UCSD-AML1 (cell line): Measurements from ENCODE around the gene FBXO11.
"Not testable (repeated sequence)": the region's sequence is repeated elsewhere in the genome, so short reads cannot be mapped to it uniquely, and the experiment has no call there.

Experiments used
- DNase-seq: peaks from one replicate; lab custom pipeline; 2025; ENCODE audit not compliant: unreplicated experiment; lab: John Stamatoyannopoulos, UW

FBXO11 gene

GRCh38 chr2:47899915-47900816 lies 6.1 kb downstream of the FBXO11 start:
- no peak for DNase-seq

DNA sequence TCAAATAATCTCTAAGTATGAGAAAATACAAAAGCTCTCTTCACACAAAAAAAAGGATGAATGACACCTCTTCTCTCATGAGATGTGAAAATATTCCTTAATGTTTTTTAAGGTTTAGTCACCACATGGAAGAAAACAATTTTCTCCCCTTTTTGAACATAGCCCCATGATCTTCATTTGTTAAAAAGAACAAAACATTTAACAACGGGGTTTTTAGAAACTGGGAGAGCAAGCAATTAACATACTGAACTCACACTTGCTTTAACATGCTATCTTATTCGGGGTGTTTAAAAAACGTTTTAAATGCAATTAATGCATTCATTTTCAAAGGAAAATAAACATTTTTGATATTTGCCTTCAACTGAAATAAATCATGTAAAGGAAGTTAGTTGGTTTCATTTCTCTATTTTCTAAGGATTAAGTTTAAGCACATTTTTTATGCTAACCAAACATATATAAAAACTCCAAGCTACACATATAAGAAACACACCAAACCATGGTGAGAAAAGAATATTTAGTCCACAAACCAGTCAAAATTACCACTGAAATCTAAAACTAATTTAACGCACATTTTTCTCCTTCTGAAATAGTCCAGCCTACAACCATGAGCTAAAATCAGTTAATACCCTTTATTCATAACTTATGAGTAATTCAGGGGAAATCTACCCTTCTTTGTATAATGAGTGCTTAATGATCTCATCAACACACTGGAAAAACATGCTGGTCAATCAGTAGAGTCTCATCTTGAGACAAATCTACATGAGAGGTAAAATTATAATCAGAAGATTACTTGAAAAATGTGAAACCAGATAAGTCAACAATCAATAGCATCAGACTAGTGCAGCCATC lies 8.2 kb downstream of the FBXO11 start:
- DNase-seq: no peak

- not testable (repeated sequence) for DNase-seq
These were observed 9.0 kb downstream of the FBXO11 start for GRCh38 chr2:47897191-47897882.

GRCh38 chr2:47896450-47896968 lies 9.8 kb downstream of the FBXO11 start:
- DNase-seq: no peak

DNA sequence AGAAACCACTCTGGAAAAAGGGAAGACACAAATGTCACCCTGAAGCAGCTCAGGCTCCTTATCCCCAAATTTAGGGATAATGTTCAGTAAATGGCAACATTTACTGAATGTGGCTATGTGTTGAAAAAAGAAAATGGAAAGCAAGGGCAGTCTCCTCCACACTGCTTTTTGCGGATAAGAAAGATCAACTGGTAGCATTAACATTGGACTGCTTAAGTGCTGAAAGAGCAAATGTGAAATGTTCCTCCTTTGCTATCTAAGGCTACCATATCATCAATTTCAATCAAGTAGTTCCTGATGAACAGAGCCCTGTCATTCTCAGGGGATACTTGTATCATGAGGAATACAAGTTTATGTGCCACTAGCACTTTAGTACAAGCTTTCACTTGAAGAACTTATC lies 12.5 kb downstream of the FBXO11 start:
- no peak for DNase-seq

DNA sequence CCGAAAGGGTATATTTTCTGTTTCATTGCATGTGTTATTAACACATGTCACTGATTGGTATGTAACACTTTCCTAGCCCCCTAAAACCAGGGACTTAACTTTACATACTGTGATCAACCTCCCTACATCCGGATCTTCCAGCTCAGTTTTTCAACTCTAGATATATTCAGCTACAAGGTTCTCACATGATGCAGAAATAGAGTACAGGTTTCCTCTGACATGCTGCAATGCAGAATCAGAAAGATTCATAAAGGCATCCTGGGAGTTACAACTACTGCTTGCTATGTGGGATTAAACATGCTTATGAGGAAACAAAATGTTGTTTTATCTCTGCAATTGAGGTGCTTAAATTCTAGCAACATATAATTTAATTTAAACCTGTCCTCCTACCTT lies 14.0 kb downstream of the FBXO11 start:
- no peak for DNase-seq

DNA sequence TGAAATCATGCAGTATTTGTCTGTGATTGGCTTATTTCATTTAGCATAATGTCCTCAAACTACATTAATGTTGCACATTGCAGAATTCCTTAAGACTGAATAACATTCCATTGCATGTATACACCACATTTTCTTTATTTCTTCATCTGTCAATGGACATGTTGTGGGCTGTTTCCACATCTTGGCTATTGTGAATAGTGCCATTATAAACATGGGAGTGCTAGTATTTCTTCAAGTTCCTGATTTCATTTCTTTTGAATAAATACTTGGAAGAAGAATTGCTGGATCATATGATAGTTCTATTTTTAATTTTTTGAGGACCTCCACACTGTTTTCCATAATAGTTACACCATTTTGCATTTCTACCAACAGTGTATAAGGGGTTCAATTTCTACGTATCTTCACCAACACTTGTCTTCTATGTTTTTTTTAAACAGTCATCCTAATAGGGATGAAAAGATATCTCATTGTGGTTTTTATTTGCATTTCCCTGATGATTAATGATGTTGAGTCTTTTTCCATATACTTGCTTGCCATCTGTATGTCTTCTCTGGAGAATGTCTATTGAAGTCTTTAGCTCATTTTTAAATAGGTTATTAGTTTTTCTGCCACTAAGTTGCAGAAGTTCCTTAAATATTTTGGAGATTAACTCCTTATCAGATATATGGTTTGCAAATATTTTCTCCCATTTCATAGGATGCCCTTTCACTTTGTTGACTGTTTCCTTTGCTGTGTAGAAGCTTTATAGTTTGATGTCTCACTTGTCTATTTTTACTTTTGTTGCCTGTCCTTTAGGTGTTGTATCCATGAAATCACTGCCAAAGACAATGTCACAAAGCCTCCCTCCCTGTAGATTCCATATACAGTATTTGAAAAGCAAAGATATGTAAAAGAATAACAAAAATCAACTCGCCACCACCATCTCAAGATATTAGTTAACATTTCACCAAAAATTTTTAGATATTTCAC lies 14.6 kb downstream of the FBXO11 start:
- no peak for DNase-seq

- DNase-seq: no peak
These were observed 15.5 kb downstream of the FBXO11 start for GRCh38 chr2:47890711-47891368.

- DNase-seq: no peak
These were observed 17.6 kb downstream of the FBXO11 start for GRCh38 chr2:47888581-47889280.

- DNase-seq: no peak
These were observed 29.4 kb downstream of the FBXO11 start for GRCh38 chr2:47876912-47877311.

GRCh38 chr2:47872941-47873340 lies 33.4 kb downstream of the FBXO11 start:
- DNase-seq: no peak

GRCh38 chr2:47870641-47871540 lies 35.4 kb downstream of the FBXO11 start:
- DNase-seq: no peak

DNA sequence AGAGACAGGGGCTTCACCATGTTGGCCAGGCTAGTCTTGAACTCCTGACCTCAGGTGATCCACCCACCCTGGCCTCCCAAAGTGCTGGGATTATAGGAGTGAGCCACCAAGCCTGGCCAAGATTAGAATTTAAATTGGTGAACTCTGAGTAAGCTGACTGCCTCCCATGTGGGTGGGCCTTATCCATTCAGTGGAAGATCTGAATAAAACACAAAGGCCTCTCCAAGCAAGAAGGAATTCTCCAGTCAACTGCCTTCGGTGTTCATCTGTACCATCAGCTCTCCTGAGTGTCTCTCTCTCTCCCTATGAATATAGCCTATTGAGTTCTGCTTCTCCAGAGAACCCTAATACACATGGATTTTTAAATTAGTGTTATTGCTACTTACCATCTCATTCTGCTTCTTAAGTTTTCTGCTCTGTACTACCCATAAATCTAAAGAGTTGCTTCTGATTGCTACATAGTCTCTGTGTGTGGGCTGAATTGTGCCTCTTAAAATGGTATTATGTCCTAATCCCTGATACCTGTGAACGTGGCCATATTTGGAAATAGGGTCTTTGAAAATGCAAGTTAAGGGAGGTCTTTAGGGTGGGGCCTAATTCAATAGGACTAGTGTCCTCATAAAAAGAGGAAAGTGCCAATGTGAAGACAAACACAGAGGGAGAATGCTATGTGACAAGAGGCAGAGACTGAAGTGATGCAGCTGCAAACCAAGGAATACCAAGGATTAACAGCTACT lies 36.3 kb downstream of the FBXO11 start:
- DNase-seq: no peak

DNA sequence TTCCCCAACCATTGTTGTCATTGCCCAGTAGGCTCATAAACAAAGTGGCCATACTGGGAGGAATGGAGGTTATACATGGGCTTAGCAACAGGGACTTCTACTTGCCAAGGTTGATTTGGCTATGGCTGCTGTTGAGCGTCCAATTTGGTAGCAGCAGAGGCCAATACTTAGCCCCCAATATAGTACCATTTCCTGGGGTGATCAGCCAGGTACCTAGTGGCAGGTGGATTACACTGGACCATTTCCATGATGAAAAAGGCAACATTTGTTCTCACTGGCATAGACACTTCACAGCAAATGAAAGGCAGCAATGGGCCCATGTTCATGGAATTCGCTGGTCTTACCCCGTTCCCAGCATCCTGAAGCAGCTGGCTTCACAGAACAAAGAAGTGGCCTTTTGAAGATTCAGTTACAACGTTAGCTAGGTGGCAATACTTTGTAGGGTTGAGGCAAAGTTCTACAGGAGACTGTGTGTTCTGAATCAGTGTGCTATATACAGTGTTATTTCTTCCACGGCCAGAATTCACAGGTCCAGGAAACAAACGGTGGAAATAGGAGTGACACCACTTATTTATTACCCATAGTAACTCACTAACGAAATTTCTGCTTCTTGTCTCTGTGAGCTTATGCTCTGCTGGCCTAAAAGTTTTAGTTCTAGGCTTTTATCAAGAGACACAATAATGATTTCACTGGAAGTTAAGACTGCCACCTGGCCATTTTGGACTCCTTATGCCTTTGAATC lies 37.5 kb downstream of the FBXO11 start:
- DNase-seq: no peak

GRCh38 chr2:47867205-47867604 lies 39.1 kb downstream of the FBXO11 start:
- DNase-seq: no peak

GRCh38 chr2:47864566-47864965 lies 41.7 kb downstream of the FBXO11 start:
- no peak for DNase-seq

GRCh38 chr2:47862949-47863348 lies 43.3 kb downstream of the FBXO11 start:
- DNase-seq: no peak
